ENCODE data around the gene FTSJ1. TPM values are rescaled to one million over a fixed set of nuclear protein-coding genes. Genes with fewer than 3 reads are reported as not detected.

The FTSJ1 gene
- total RNA-seq, 1 experiment from 2014 or later: 49.4 TPM

DNA sequence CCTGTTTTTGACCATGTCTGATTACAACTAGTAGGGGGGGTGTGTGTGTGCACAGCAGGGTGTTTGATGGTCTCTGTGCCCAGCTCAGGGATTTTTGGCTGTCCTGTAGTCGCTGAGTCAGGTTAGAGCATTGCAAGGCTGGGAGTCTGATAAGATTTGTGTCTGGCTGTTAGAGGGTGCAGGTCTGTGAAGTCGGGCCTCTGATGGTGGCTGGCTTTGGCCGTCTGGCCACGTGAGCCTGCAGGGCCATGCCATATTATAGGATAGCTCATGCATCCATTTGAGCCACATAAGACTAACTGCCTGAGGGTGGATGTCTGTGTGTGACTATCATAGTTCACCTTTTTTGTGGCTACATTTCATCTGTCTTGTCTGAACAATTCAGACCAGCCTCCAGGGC lies 37.7 kb downstream of the FTSJ1 start:
- peaks cover 5% of the 10 kb centered on the region for H3K23me2 ChIP-seq (ENCODE audit: insufficient read length, low read depth, low read length, poor library complexity, severe bottlenecking)
- no peak overlapping the region for H3K27ac ChIP-seq (ENCODE audit: insufficient read length, low read depth, low read length)
- Mint-ChIP-seq H3K27ac (no peak overlapping the region), H3K4me1 (peaks cover 3 to 8% of the 10 kb centered on the region in 2 experiments; a peak in 3 of 4 replicates), H3K4me3 (no peak overlapping the region), H3K27me3 (ENCODE audit: low read depth) (peaks cover 5% of the 10 kb centered on the region), H3K9me3 (peaks cover 62 to 78% of the 10 kb centered on the region in 2 experiments), H3K36me3 (ENCODE audit: insufficient read depth in 1 of 3, low read depth in 3 of 3) (peaks cover 18 to 30% (median 29%) of the 10 kb centered on the region in 3 experiments; a peak in 6 of 7 replicates)
- no CpG with 5 or more reads among the region's 4 CpGs for WGBS (ENCODE audit: extremely low coverage, insufficient read length, low lambda C conversion rate)
- H3K4me1 ChIP-seq (ENCODE audit: insufficient read depth, low read length): no peaks in the 10 kb centered on the region
- H4K20me1 ChIP-seq (ENCODE audit: control insufficient read depth, insufficient read depth, insufficient read length): no peaks in the 10 kb centered on the region
- no peak overlapping the region for H3K4ac ChIP-seq (ENCODE audit: low read depth, low read length)
- no peak overlapping the region for H2BK15ac ChIP-seq (ENCODE audit: low read depth, low read length)
- H2BK12ac ChIP-seq (ENCODE audit: insufficient read length, low read depth, low read length): no peak overlapping the region
- no peak overlapping the region for H2BK120ac ChIP-seq (ENCODE audit: low read depth, low read length, poor library complexity, severe bottlenecking)
- H2BK20ac ChIP-seq (ENCODE audit: low read depth, low read length, poor library complexity, severe bottlenecking): no peak overlapping the region
- H4K8ac ChIP-seq (replicated peaks; ENCODE audit: insufficient read length, low read depth, low read length): no peak overlapping the region
- no peaks in the 10 kb centered on the region for H3K27me3 ChIP-seq (ENCODE audit: insufficient read depth, low read length)
- no peak overlapping the region for H4K5ac ChIP-seq (ENCODE audit: insufficient read length, low read depth, low read length)
- no peak overlapping the region for H2AK5ac ChIP-seq (ENCODE audit: insufficient read length, low read length)
- DNase-seq: no peak
- H4K91ac ChIP-seq (ENCODE audit: insufficient read length, low read depth, low read length): no peak overlapping the region
- H3K4me2 ChIP-seq (ENCODE audit: insufficient read depth, insufficient read length, low read length): no peak overlapping the region
- H3K18ac ChIP-seq (ENCODE audit: insufficient read length, low read depth, low read length): no peak overlapping the region
- no peak overlapping the region for H2BK5ac ChIP-seq (ENCODE audit: insufficient read length, low read length)
- H3K79me2 ChIP-seq (ENCODE audit: insufficient read depth, low read length): no peaks in the 10 kb centered on the region
- H3K9ac ChIP-seq (ENCODE audit: extremely low read depth, insufficient read length, low read length): no peak overlapping the region
- no peak overlapping the region for H3T11ph ChIP-seq (ENCODE audit: low read length)
- peaks cover 44% of the 10 kb centered on the region for H3K9me3 ChIP-seq (ENCODE audit: control insufficient read depth, low read depth, low read length)
- no peak overlapping the region for H3K14ac ChIP-seq (ENCODE audit: insufficient read depth, low read length)
- H3K56ac ChIP-seq (ENCODE audit: insufficient read length, low read depth, low read length): no peak overlapping the region
- H2AFZ ChIP-seq (ENCODE audit: low read length): no peak overlapping the region
- no peak overlapping the region for H3K23ac ChIP-seq (ENCODE audit: insufficient read length, low read depth, low read length)
- TF ChIP-seq, protein P1, sequence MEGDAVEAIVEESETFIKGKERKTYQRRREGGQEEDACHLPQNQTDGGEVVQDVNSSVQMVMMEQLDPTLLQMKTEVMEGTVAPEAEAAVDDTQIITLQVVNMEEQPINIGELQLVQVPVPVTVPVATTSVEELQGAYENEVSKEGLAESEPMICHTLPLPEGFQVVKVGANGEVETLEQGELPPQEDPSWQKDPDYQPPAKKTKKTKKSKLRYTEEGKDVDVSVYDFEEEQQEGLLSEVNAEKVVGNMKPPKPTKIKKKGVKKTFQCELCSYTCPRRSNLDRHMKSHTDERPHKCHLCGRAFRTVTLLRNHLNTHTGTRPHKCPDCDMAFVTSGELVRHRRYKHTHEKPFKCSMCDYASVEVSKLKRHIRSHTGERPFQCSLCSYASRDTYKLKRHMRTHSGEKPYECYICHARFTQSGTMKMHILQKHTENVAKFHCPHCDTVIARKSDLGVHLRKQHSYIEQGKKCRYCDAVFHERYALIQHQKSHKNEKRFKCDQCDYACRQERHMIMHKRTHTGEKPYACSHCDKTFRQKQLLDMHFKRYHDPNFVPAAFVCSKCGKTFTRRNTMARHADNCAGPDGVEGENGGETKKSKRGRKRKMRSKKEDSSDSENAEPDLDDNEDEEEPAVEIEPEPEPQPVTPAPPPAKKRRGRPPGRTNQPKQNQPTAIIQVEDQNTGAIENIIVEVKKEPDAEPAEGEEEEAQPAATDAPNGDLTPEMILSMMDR (conservative IDR thresholded peaks at IDR 0.05): no peak
- no peaks in the 10 kb centered on the region for H3K79me1 ChIP-seq (ENCODE audit: insufficient read depth, low read depth, low read length, poor library complexity, severe bottlenecking)

Measured in H9 (cell line).